Measurements from ENCODE around the gene TRAF4.

DNA sequence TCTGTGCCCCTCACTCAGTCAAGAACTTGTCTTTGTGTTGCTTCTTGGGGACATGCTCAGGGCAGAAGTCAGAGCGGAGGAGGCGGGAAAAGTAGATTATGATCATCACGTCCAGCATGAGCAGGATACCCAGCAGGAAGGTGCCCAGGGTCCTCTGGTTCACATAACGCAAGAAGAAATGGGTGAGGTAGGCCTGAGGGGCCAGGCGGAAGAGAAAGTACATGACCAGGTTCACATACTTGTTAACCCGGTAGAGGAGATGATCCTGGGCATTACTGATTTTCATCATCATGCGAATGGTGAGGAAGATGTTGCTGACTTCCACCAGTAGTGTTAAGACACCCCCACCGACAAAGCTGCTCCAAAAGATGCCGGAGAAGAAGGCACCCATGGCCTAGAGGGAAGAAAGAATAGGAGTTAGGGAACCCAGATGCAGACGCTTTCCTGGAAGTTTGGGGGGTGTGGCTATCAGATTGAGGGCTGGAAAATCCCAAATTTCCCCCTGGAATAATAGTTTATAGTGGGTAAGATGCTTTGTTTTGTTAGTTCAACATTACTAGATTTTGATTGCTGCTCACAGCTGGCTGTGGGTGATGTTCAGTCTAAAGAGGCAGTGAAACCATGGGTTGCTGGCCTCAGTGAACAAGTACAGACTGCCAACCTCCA lies 19.2 kb upstream of the TRAF4 start:
- TF ChIP-seq, protein P1, sequence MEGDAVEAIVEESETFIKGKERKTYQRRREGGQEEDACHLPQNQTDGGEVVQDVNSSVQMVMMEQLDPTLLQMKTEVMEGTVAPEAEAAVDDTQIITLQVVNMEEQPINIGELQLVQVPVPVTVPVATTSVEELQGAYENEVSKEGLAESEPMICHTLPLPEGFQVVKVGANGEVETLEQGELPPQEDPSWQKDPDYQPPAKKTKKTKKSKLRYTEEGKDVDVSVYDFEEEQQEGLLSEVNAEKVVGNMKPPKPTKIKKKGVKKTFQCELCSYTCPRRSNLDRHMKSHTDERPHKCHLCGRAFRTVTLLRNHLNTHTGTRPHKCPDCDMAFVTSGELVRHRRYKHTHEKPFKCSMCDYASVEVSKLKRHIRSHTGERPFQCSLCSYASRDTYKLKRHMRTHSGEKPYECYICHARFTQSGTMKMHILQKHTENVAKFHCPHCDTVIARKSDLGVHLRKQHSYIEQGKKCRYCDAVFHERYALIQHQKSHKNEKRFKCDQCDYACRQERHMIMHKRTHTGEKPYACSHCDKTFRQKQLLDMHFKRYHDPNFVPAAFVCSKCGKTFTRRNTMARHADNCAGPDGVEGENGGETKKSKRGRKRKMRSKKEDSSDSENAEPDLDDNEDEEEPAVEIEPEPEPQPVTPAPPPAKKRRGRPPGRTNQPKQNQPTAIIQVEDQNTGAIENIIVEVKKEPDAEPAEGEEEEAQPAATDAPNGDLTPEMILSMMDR (IDR thresholded peaks at IDR 0.05): no peak
- no peak for TF ChIP-seq NFYB (CRISPR knock-in tag; conservative IDR thresholded peaks at IDR 0.05; ENCODE audit: low read depth)
- TF ChIP-seq, protein P2, sequence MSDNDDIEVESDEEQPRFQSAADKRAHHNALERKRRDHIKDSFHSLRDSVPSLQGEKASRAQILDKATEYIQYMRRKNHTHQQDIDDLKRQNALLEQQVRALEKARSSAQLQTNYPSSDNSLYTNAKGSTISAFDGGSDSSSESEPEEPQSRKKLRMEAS (CRISPR knock-in tag; IDR thresholded peaks at IDR 0.05): no peak
- TF ChIP-seq ESRRA (CRISPR knock-in tag; IDR thresholded peaks at IDR 0.05; ENCODE audit: borderline replicate concordance): no peak
- TF ChIP-seq, protein P3, sequence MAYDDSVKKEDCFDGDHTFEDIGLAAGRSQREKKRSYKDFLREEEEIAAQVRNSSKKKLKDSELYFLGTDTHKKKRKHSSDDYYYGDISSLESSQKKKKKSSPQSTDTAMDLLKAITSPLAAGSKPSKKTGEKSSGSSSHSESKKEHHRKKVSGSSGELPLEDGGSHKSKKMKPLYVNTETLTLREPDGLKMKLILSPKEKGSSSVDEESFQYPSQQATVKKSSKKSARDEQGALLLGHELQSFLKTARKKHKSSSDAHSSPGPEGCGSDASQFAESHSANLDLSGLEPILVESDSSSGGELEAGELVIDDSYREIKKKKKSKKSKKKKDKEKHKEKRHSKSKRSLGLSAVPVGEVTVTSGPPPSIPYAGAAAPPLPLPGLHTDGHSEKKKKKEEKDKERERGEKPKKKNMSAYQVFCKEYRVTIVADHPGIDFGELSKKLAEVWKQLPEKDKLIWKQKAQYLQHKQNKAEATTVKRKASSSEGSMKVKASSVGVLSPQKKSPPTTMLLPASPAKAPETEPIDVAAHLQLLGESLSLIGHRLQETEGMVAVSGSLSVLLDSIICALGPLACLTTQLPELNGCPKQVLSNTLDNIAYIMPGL (CRISPR knock-in tag; IDR thresholded peaks at IDR 0.05): no peak
- no peak for TF ChIP-seq ZNF423 (CRISPR knock-in tag; IDR thresholded peaks at IDR 0.05)
- no peak for TF ChIP-seq CREB1 (CRISPR knock-in tag; IDR thresholded peaks at IDR 0.05)
- TF ChIP-seq ZNF396 (CRISPR knock-in tag; IDR thresholded peaks at IDR 0.05; ENCODE audit: borderline replicate concordance): no peak
- TF ChIP-seq TP53 (CRISPR knock-in tag; IDR thresholded peaks at IDR 0.05): no peak
- TF ChIP-seq ZNF232 (CRISPR knock-in tag; IDR thresholded peaks at IDR 0.05): no peak
- no peak for TF ChIP-seq FOXJ3 (CRISPR knock-in tag; IDR thresholded peaks at IDR 0.05; ENCODE audit: borderline replicate concordance)
- TF ChIP-seq, protein P4, sequence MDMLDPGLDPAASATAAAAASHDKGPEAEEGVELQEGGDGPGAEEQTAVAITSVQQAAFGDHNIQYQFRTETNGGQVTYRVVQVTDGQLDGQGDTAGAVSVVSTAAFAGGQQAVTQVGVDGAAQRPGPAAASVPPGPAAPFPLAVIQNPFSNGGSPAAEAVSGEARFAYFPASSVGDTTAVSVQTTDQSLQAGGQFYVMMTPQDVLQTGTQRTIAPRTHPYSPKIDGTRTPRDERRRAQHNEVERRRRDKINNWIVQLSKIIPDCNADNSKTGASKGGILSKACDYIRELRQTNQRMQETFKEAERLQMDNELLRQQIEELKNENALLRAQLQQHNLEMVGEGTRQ (CRISPR knock-in tag; IDR thresholded peaks at IDR 0.05): no peak
- no peak for TF ChIP-seq JUN (CRISPR knock-in tag; IDR thresholded peaks at IDR 0.05)

Data from WTC11 (cell line).